Stomach (tissue), 4 donors: Measurements from ENCODE around the gene THSD7B.

ENCODE experiments used
- CTCF ChIP-seq, 7 experiments: fragments of 450-650 bp in 4 of 7; fragments of 200-600 bp in 3 of 7; sonication (generic) in 3 of 7; IDR thresholded peaks; one replicate each; pipeline ENCODE4 v1.5.1; 2016 to 2019; ENCODE audit warnings: antibody characterized with exemption in 7 of 7, control low read depth in 2 of 7, mild to moderate bottlenecking in 1 of 7
- EP300 ChIP-seq: sonication (generic); formaldehyde crosslinking; IDR thresholded peaks from one replicate; pipeline ENCODE4 v1.6.1; 2017; ENCODE audit warnings: antibody characterized with exemption
- POLR2A ChIP-seq, 4 donors: fragments of 450-650 bp; IDR thresholded peaks; one replicate each; pipeline ENCODE4 v1.6.1; 2016; ENCODE audit warnings: antibody characterized with exemption in 4 of 4, control low read depth in 2 of 4, mild to moderate bottlenecking in 1 of 4, moderate library complexity in 1 of 4
- POLR2AphosphoS5 ChIP-seq, 3 donors: sonication (generic); formaldehyde crosslinking; IDR thresholded peaks; one replicate each; pipeline ENCODE4 v1.6.1; 2016; ENCODE audit warnings: antibody characterized with exemption in 3 of 3

GRCh38 chr2:136929531-136929930 is 164.2 kb downstream of the THSD7B start:
- no peak for TF ChIP-seq POLR2A (IDR thresholded peaks at IDR 0.05)
- no peak for TF ChIP-seq EP300
- no peak for TF ChIP-seq CTCF (IDR thresholded peaks at IDR 0.05)
- TF ChIP-seq POLR2AphosphoS5 (IDR thresholded peaks at IDR 0.05): no peak
